ENCODE measurements around the gene GPR17. TPM values are rescaled to one million over a fixed set of nuclear protein-coding genes. Genes with fewer than 3 reads are reported as not detected.

The GPR17 gene
- total RNA-seq, 2 experiments from 2014 or later = not detected

GRCh38 chr2:127679680-127680361 lies 33.9 kb downstream of the GPR17 start:
- H3K9me3 Mint-ChIP-seq = no peaks in the 10 kb centered on the region
- no peak overlapping the region for H3K27ac Mint-ChIP-seq
- ATAC-seq = no peak
- no peak for TF ChIP-seq CTCF (IDR thresholded peaks at IDR 0.05)
- ChIA-PET POLR2A (interaction anchor here (1.0 kb wide), 1 partner anchor 11 kb away, joined by 3 read pairs; no protein-coding TSS in a partner anchor), CTCF (interaction anchor here (1.5 to 2.2 kb wide), 2 partner anchors 16 to 88 kb away, joined by 5 to 7 read pairs; no protein-coding TSS in a partner anchor)
- H3K27me3 Mint-ChIP-seq = peaks cover 17% of the 10 kb centered on the region
- no peaks in the 10 kb centered on the region for H3K36me3 Mint-ChIP-seq (ENCODE audit: low read depth)
- peaks cover 2% of the 10 kb centered on the region for H3K4me1 Mint-ChIP-seq (ENCODE audit: low read depth)
- intact Hi-C loops (cut with micrococcal nuclease) = no loop called here
- DNase-seq = no peak
- H3K4me3 Mint-ChIP-seq = no peak overlapping the region

GRCh38 chr2:127680706-127681287 lies 34.8 kb downstream of the GPR17 start:
- Mint-ChIP-seq H3K27me3 (peaks cover 14% of the 10 kb centered on the region), H3K4me3 (no peak overlapping the region), H3K4me1 (ENCODE audit: low read depth) (peaks cover under 1% of the 10 kb centered on the region), H3K27ac (no peak overlapping the region), H3K36me3 (ENCODE audit: low read depth) (no peaks in the 10 kb centered on the region), H3K9me3 (no peaks in the 10 kb centered on the region)
- CTCF ChIA-PET = interaction anchor here (1.3 to 2.2 kb wide), 3 partner anchors 15 to 89 kb away, joined by 3 to 7 read pairs (median 5); no protein-coding TSS in a partner anchor
- DNase-seq (no peak), ATAC-seq (no peak)
- intact Hi-C loops (cut with micrococcal nuclease) = no loop called here
- POLR2A ChIA-PET = interaction anchor here (1.0 kb wide), 1 partner anchor 10 kb away, joined by 3 read pairs; no protein-coding TSS in a partner anchor
- TF ChIP-seq CTCF (IDR thresholded peaks at IDR 0.05) = no peak

GRCh38 chr2:127681288-127681804 lies 35.4 kb downstream of the GPR17 start:
- H3K27ac Mint-ChIP-seq = no peak overlapping the region
- intact Hi-C loops (cut with micrococcal nuclease) = no loop called here
- H3K9me3 Mint-ChIP-seq = no peaks in the 10 kb centered on the region
- H3K27me3 Mint-ChIP-seq = peaks cover 10% of the 10 kb centered on the region
- H3K4me1 Mint-ChIP-seq (ENCODE audit: low read depth) = no peaks in the 10 kb centered on the region
- POLR2A ChIA-PET = no interaction called here
- H3K4me3 Mint-ChIP-seq = no peak overlapping the region
- CTCF ChIA-PET = interaction anchor here (1.3 to 2.1 kb wide), 2 partner anchors 29 to 90 kb away, joined by 3 to 7 read pairs; no protein-coding TSS in a partner anchor
- DNase-seq (no peak), ATAC-seq (no peak)
- TF ChIP-seq CTCF (IDR thresholded peaks at IDR 0.05) = no peak
- H3K36me3 Mint-ChIP-seq (ENCODE audit: low read depth) = no peaks in the 10 kb centered on the region

GRCh38 chr2:127681976-127682857 lies 36.3 kb downstream of the GPR17 start:
- H3K4me3 Mint-ChIP-seq = no peak overlapping the region

More at GRCh38 chr2:127681976-127682857, 36.3 kb downstream of the GPR17 start:
- Mint-ChIP-seq H3K27me3 (peaks cover 6% of the 10 kb centered on the region), H3K4me1 (ENCODE audit: low read depth) (no peaks in the 10 kb centered on the region), H3K9me3 (no peaks in the 10 kb centered on the region), H3K27ac (no peak overlapping the region), H3K36me3 (ENCODE audit: low read depth) (no peaks in the 10 kb centered on the region)
- ATAC-seq (no peak), DNase-seq (no peak)
- intact Hi-C loops (cut with micrococcal nuclease) = no loop called here
- ChIA-PET POLR2A (no interaction called here), CTCF (interaction anchor here (1.3 to 2.1 kb wide), 2 partner anchors 29 to 91 kb away, joined by 3 to 7 read pairs; no protein-coding TSS in a partner anchor)
- TF ChIP-seq CTCF (IDR thresholded peaks at IDR 0.05) = no peak
